HG03097 (cell line): ENCODE results near the gene SOX18.
"Not testable (repeated sequence)": the region's sequence is repeated elsewhere in the genome, so short reads cannot be mapped to it uniquely, and the experiment has no call there.

ENCODE experiments used
- ATAC-seq: cut with Tn5 transposase; IDR thresholded peaks from one replicate; pipeline ENCODE4 v1.9.1; 2021; ENCODE audit not compliant: unreplicated experiment, low FRiP score

Gene SOX18

DNA sequence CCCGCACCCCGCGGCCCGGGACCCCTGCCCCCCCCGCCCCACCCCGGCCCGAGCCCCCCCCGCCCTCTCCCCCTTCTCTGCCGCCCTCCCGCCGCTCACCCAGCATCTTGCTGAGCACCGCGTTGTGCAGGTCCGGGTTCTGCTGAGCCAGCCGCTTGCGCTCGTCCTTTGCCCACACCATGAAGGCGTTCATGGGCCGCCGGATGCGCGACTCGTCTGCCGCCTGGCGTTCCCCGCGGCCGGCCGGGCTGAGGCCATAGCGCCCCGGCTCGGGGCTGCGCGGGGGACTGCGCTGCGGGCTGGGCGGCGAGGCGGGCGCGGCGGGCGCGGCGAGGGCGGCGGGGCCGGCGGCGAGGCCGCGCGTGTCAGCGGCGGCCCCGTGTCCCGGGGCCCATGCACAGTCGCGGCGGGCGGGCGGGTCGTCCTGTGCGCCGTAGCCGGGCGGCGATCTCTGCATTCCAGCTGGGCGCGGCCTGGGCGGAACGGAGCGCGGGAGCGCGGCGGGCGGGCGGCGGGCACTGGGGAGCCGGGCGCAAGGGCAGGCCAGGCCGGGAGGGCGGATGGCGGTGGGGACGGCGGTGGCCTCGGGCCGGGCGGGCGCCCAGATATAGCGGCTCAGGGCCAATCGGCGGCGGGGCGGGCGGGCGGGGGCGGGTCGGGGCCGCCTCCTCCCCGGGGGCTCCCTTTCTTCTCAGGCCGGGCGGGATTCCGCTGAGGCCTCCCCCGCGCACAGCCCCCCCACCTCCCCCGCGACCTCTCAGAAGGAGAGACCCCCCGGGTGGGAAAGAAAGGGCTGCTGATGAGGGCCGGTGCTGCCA lies at the start of gene SOX18:
Gene SOX18 (minus strand): TSS at position 580 of the 818 bp plus-strand sequence. CDS start 123 bp downstream, at position 457.
- no peak for ATAC-seq

DNA sequence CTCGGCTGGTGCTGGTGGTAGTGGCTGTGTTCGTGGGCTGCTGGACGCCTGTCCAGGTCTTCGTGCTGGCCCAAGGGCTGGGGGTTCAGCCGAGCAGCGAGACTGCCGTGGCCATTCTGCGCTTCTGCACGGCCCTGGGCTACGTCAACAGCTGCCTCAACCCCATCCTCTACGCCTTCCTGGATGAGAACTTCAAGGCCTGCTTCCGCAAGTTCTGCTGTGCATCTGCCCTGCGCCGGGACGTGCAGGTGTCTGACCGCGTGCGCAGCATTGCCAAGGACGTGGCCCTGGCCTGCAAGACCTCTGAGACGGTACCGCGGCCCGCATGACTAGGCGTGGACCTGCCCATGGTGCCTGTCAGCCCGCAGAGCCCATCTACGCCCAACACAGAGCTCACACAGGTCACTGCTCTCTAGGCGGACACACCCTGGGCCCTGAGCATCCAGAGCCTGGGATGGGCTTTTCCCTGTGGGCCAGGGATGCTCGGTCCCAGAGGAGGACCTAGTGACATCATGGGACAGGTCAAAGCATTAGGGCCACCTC lies 49.1 kb upstream of the SOX18 start:
- no peak for ATAC-seq

DNA sequence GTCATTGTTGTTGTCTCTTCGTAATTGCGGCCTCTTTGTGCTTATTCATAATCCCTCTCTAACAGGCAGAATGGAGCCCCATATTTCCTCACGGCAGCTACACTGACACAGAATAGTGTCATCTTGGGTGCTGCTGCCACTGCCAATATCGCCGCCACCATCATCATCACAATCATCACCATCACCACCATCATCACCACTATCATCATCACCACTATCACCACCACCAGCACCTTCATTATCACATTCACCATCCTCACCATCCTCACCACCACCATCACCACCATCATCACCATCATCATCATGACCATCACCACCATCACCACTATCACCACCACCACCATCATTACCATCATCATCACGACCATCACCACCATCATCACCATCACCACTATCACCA lies 47.1 kb upstream of the SOX18 start:
- no peak for ATAC-seq

DNA sequence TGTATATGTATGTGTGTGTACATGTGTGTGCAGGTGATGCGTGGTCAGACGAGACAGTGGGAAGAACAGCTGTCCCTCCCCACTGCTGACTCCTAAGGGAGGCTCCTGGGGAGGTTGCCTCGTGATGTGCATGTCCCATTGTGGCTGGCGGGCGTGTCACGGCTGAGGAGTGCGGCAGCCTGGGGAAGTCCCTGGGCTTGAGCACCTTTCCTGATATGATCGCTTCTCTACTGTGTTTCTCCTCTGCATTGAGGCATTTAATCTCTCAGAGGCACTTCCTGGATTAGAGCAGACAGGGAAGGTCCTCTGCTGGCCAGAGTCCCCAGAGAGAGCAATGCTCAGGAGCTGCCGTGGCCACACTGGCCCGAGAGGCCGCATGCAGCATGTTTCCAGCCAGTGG lies 46.5 kb upstream of the SOX18 start:
- ATAC-seq = no peak

DNA sequence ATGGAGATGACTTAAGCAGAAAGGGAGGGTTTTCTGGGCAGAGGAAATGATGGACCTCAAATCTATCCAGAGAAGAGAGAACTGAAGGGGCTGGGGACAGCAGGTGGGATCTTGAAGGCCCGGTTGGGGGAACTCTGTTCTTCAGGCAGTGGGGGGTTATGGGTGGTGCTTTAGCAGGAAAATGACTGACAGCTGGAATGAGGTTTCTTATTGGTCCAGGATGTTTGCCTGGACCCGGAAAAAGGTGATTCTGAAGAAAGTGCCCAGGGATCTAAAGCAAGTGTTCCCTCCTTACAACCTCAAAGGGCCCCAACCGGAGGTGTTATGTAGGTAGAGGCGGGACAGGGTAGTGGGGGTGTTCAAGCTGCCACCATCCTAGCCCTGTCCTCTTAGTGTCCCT lies 46.0 kb upstream of the SOX18 start:
- ATAC-seq = no peak

DNA sequence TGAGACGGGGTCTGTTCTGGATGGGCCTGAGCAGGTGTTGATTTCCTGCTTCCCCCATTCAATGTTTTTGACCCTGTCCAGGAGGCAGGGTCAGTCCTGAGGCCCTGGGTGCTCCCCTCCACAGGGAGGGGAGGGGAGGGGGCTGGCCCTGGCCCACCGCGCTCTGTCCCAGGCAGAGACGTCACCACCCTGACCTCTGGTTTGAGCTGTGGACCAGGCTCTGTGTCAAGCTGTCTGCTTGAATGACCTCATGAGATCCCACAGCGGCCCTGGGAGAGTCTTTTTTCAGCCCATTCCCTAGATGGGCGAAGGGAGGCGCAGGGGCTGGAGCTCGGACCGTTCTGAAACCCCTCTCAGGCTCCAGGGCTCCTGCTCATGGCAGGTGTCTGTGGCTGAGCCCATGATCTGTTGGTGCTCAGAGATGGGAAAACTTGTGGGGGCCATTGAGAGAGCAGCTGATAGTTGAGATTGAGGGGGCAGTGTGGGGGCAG lies 43.6 kb upstream of the SOX18 start:
- no peak for ATAC-seq

DNA sequence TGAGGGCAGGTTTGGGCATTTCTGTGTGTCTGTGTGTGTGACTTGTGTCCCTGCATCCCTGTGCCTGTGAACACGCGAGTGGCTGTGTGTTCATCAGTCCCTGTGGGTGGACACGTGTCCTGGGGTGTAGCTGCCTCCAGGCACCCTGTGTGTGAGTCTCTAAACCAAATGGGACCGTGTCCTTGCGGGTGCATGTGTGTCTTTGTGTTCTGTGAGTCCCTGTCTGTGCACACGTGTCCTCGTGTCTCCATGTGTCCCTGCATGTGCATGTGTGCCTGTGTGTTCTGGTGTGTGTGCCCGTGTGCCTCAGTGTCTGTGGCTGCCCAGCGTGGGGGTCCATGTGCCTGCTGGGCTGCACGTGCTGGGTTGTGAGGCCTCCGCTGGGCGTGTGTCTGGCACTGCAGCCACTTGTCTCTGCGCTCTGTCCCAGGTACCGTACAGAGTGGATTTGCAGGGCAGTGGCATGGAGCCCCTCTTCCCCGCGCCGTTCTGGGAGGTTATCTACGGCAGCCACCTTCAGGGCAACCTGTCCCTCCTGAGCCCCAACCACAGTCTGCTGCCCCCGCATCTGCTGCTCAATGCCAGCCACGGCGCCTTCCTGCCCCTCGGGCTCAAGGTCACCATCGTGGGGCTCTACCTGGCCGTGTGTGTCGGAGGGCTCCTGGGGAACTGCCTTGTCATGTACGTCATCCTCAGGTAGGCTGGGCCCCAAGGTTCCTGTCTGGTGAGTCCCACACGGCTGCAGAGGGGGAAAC lies 43.0 kb upstream of the SOX18 start:
- no peak for ATAC-seq

DNA sequence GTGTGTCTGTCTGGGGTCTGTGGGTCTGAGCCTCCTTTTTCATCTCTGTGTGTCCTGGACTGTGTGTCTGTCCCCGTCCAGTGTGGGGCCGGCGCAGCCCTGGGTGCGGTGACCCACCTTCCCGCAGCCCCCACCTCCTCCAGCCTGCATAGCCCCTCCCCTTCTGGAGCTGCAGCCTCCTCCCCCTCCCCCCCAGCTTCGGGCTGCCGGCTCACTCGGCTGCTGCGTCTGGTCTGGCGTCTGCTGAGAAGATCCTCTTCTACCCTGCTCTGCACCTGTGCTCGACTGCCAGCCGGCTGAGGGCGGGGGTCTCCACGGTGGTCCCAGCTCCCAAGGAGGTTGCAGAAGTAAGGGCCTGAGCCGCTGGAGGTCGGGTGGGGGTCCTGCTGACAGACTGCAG lies 42.3 kb upstream of the SOX18 start:
- no peak for ATAC-seq

DNA sequence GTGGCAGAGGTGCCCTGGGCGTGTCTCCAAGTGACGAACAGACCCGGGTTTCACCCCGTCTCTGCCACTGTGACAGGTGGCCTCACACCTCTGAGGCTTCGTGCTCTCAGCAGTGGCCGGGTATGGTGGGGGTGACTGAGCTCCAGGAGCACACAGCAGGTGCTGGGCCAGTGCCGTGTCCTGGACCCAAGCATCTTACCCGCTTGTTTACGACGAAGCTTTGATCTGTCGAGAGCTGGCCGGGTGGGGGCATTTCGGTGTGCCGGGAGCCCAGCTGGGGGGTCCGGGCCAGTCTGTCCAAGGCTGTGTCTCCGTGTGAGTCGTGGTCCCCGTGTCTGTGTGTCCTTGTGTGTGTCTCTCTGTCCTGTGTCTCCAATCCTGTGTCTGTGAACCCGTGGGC lies 41.9 kb upstream of the SOX18 start:
- no peak for ATAC-seq

DNA sequence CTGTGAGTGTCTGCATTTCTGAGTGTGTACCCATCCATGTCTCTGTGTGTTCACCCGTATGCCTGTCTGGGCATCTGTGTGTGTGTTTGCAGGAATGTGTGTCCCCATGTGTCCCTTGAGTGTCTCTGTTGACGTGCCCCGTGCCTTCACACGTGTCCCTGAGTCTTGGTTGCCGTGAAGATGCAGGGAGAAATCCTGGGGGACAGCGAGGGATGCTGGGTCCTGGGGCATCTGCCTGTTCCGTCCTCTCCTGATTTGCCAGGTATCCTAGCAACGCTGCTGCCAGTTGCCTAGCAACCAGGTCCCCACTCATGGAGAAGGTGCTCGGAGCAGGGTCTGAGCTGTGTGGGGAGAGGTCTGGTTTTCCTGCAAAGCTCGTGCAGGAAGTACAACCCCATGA lies 40.7 kb upstream of the SOX18 start:
- ATAC-seq = no peak

DNA sequence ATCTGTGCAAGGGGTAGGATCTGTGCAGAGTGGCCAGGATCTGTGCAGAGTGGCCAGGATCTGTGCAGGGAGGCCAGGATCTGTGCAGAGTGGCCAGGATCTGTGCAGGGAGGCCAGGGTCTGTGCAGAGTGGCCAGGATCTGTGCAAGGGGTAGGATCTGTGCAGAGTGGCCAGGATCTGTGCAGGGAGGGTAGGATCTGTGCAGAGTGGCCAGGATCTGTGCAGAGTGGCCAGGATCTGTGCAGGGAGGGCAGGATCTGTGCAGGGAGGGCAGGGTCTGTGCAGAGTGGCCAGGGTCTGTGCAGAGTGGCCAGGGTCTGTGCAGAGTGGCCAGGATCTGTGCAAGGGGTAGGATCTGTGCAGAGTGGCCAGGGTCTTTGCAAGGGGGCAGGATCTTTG lies 39.1 kb upstream of the SOX18 start:
- ATAC-seq = not testable (repeated sequence)

DNA sequence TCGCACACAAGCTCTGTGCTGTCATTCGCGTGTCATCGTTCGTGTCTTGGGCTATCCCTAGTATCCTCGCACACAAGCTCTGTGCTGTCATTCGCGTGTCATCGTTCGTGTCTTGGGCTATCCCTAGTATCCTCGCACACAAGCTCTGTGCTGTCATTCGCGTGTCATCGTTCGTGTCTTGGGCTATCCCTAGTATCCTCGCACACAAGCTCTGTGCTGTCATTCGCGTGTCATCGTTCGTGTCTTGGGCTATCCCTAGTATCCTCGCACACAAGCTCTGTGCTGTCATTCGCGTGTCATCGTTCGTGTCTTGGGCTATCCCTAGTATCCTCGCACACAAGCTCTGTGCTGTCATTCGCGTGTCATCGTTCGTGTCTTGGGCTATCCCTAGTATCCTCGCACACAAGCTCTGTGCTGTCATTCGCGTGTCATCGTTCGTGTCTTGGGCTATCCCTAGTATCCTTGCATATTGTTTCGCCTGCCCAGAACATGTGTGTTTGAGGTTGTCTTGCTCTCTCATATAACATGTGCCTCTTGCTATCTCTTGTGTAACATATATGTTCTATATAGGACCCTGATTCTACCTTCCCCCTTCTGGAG lies 37.9 kb upstream of the SOX18 start:
- not testable (repeated sequence) for ATAC-seq

DNA sequence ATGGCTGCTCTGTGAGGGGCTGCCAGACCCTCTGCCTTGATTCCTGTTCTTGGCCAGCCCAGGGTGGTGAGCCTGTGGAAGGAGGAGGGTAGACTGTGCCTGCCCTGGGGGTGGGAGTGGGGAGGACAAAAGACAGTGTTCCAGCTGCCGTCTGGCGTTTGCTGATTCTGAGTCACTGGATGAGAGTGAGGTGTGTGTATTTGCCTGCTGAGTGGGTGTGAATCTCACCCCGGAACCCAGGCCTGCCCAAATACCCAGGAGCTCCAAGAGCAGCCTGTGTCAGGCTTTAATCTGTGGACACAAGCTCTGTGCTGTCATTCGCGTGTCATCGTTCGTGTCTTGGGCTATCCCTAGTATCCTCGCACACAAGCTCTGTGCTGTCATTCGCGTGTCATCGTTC lies 37.4 kb upstream of the SOX18 start:
- no peak for ATAC-seq

DNA sequence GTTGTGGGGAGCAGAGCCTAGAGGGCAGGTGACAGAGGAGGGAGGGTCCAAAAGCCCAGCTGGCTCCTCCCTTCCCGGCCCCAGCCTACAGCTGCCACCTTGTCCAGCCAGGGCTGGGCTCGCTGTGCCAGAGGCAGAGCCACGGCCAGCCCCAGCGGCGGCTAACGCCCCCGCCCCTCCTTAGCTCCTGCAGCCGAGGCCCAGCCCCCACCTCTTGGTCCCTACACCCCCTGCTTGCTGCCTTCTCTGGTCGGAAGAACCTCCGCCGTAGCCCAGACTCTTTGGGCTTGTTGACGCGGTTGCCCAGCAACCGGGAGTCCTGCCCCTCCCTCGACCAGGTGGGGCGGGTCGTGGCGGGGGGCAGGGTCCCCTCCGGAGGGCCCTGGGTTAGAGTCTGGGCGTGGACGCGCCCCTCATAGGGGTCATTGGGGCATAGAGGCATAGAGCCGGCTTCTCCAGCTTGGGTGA lies 35.3 kb upstream of the SOX18 start:
- ATAC-seq = no peak

DNA sequence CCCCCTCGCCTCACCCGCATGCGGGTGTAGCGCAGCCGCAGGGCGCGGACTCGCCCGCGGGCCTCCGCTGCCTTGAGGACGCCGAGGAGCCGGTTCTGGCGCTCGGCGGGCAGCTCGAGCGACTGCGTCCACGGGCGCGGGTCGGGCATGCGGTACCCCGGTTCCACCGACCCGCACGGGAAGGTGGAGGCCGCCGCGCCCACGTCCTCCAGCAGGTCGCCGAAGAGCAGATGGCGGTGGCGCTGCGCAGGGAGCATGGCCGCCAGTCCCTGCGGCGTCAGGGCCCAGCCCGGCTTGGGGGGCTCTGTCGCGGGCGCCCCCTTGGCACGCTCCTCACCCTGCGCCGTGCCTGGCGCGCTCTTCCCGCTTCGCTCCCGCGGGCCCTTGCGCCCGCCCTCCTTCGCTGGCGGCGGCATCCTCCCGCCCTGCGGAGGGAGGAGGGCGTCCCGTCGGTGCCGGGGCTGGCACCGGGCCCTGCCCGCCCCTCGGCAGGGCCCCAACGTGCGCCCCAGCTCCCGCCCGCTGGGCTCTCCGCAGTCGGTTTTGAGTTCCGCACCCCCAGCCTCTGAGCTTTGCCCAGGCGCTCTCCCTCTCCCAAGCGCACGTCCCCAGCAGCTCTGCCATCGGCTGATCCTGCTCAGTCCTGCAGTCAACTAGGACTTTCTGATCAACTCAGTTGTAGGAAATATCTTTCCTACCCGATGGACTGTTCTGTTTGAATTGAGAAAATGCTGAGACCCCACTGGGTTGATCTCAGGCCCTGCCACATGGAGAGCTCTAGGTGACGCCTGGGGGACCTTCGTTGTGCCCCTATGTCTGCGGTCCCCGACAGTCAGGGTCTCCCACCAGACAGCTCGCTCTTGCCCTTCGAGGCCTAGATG lies 34.6 kb upstream of the SOX18 start, which contains the start of gene LKAAEAR1:
Gene LKAAEAR1 (minus strand): TSS at position 595 of the 881 bp plus-strand sequence. CDS start 179 bp downstream, at position 416.
- ATAC-seq = no peak

DNA sequence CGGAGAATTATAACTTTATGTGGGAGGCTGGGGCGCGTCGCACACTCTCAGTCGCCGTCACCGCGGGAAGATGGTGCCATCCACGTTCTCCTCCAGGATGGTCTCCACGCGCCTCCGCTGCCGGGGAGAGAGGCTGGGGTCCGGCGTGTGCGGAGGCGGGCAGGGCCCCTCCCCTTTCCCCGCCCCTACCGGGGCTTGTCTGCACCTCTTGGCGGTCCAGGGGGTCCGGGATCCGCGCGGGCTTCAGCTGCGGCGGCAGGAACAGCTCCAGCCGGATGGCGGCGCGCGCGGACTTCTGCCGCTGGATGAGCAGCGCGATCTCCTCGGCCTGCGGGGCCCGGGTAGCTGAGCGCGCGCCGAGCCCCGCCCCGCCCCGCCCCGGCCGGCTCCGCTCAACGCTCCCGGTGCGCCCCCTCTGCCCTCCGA lies 34.0 kb upstream of the SOX18 start:
- ATAC-seq = no peak

DNA sequence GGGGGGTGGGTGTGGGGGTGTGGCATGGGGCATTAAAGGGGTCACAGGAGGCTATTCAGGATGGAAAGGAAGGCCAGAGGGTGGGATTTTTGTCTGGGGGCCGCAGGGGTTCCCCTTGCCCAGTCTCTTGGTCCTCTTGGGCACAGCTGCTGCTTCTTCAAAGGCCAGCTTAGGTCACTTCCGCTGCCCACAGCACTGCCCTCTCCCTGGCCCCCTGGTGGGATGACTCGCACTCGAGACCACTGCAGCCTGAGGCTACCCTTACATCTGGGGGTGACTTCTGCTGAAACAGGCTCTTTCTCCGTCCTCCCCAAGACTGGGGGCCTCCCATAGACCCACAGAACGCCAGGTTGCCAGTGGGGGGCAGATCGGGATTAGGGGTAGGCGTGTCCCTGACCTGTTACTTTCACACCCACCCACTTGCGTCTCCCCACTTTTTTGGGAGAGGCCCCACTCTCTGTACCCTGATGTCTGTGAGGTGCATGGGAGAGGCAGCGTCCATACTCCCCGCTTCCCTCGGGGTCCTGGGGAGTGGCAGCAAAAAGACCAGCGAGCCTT lies 33.5 kb upstream of the SOX18 start:
- no peak for ATAC-seq

DNA sequence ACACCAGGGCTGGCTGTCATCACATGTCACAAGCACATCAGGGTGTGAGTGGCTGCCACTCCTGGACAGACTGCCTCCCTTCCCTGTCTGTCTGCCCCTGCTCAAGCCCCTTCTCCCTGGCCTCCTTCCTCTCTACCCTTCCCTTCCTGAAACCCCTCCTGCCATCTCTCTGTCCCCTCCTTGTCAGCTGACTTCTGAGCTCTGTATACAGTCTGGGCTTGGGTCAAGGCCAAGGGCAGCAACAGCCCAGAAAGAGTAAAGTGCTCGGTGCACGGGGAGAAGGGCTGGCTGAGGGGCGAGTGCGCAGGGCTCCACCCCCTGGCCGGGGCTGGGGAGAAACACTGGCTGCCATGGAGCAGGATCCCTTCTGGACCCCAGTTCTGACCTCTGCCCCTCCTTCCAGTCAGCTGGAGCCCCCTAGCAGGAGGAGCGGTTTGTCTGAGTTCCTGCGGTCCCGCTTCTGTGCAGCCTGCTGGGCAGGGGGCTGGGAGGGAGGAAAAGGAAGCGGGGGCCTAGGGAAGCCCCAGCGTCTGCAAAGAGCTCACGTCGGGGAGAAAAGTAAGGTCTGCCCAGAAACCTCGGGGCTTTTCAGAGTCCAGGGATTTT lies 32.8 kb upstream of the SOX18 start:
- no peak for ATAC-seq

DNA sequence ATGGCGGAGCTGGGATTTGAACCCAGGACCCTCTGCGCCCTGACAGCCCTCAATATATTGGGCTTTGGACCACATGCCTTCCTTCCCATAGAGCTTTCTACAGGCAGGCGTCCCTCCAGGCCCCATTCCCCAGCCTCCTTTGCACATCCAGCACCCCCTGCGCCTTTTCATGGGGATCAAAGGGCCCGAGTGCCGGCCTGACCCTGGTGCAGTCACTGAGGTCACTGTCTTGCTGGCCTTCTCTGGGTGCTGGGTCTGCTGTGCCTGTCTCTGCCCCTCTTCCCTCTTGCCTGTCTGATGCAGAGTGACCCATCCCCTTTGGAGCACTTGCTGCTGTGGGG lies 32.2 kb upstream of the SOX18 start:
- no peak for ATAC-seq
